Measurements from ENCODE around the gene ZFAND4.
"Not testable (repeated sequence)": the region's sequence is repeated elsewhere in the genome, so short reads cannot be mapped to it uniquely, and the experiment has no call there.

DNA sequence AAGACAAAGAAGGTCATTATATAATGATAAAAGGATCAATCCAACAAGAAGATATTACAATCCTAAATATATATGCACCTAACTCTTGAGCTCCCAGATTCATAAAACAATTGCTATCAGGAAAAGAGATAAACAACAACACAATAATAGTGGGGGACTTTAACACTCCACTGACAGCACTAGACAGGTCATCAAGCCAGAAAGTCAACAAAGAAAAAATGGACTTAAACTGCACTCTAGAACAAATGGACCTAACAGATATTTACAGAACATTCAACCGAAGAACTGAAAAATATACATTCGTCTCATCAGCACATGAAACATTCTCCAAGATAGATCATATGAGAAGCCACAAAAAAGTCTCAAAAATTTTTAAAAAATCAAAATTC is 17.8 kb downstream of the ZFAND4 start:
- TF ChIP-seq, protein P1, sequence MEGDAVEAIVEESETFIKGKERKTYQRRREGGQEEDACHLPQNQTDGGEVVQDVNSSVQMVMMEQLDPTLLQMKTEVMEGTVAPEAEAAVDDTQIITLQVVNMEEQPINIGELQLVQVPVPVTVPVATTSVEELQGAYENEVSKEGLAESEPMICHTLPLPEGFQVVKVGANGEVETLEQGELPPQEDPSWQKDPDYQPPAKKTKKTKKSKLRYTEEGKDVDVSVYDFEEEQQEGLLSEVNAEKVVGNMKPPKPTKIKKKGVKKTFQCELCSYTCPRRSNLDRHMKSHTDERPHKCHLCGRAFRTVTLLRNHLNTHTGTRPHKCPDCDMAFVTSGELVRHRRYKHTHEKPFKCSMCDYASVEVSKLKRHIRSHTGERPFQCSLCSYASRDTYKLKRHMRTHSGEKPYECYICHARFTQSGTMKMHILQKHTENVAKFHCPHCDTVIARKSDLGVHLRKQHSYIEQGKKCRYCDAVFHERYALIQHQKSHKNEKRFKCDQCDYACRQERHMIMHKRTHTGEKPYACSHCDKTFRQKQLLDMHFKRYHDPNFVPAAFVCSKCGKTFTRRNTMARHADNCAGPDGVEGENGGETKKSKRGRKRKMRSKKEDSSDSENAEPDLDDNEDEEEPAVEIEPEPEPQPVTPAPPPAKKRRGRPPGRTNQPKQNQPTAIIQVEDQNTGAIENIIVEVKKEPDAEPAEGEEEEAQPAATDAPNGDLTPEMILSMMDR (IDR thresholded peaks at IDR 0.05; ENCODE audit: extremely low read depth in 1 of 2, insufficient read depth in 1 of 2, low read depth in 1 of 2, low read length in 2 of 2) = not testable (repeated sequence)
- not testable (repeated sequence) for TF ChIP-seq POLR2AphosphoS5 (IDR thresholded peaks at IDR 0.05; ENCODE audit: insufficient read depth, low read depth, low read length); POLR2A (IDR thresholded peaks at IDR 0.05; ENCODE audit: low read depth, low read length); EZH2 (IDR thresholded peaks at IDR 0.05; ENCODE audit: borderline replicate concordance, low read depth, low read length, severe bottlenecking)
- TF ChIP-seq, protein P2, sequence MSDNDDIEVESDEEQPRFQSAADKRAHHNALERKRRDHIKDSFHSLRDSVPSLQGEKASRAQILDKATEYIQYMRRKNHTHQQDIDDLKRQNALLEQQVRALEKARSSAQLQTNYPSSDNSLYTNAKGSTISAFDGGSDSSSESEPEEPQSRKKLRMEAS (IDR thresholded peaks at IDR 0.05; ENCODE audit: insufficient read depth, insufficient read length) = not testable (repeated sequence)
